Activated T-helper 1 cell treated with anti-CD3 and anti-CD28 coated beads, Interleukin-2, amount 50 U/mL, for 16 hours (primary cell): ENCODE results near the gene NCOA1.

ENCODE experiments used
- DNase-seq, 2 donors: peaks; one replicate each; pipeline ENCODE4 v3.0.0-alpha.2; 2020; ENCODE audit warnings: low read depth in 1 of 2, low spot score in 1 of 2

NCOA1 gene

GRCh38 chr2:24680196-24680595 is 189.1 kb downstream of the NCOA1 start:
- DNase-seq = no peak

- DNase-seq = no peak
Observed at GRCh38 chr2:24682304-24682703, 191.2 kb downstream of the NCOA1 start.

- DNase-seq = no peak
Observed at GRCh38 chr2:24683408-24683807, 192.4 kb downstream of the NCOA1 start.

GRCh38 chr2:24690524-24690923 is 199.5 kb downstream of the NCOA1 start:
- no peak for DNase-seq

- DNase-seq = no peak
Observed at GRCh38 chr2:24691806-24692205, 200.8 kb downstream of the NCOA1 start.

GRCh38 chr2:24697792-24698191 is 206.7 kb downstream of the NCOA1 start:
- no peak for DNase-seq

GRCh38 chr2:24702800-24703199 is 211.7 kb downstream of the NCOA1 start:
- DNase-seq = no peak

- no peak for DNase-seq
Observed at GRCh38 chr2:24704692-24705091, 213.6 kb downstream of the NCOA1 start.

- DNase-seq = no peak
Observed at GRCh38 chr2:24707143-24707542, 216.1 kb downstream of the NCOA1 start.

GRCh38 chr2:24708537-24709152 is 217.6 kb downstream of the NCOA1 start:
- no peak for DNase-seq

- DNase-seq = no peak
Observed at GRCh38 chr2:24710806-24711205, 219.8 kb downstream of the NCOA1 start.

- DNase-seq = no peak
Observed at GRCh38 chr2:24711865-24712264, 220.8 kb downstream of the NCOA1 start.

GRCh38 chr2:24712296-24712695 is 221.2 kb downstream of the NCOA1 start:
- DNase-seq = no peak

GRCh38 chr2:24717263-24717951 is 226.4 kb downstream of the NCOA1 start:
- no peak for DNase-seq

- DNase-seq = no peak
Observed at GRCh38 chr2:24720310-24720709, 229.3 kb downstream of the NCOA1 start.

- no peak for DNase-seq
Observed at GRCh38 chr2:24721470-24721869, 230.4 kb downstream of the NCOA1 start.

GRCh38 chr2:24722141-24722790 is 231.2 kb downstream of the NCOA1 start:
- DNase-seq = no peak

GRCh38 chr2:24723191-24723590 is 232.1 kb downstream of the NCOA1 start:
- no peak for DNase-seq

GRCh38 chr2:24723665-24724064 is 232.6 kb downstream of the NCOA1 start:
- no peak for DNase-seq

GRCh38 chr2:24724111-24724775 is 233.2 kb downstream of the NCOA1 start:
- DNase-seq = no peak

- DNase-seq = no peak
Observed at GRCh38 chr2:24725956-24726355, 234.9 kb downstream of the NCOA1 start.

- DNase-seq = no peak
Observed at GRCh38 chr2:24730481-24730880, 239.4 kb downstream of the NCOA1 start.
